NAMALWA (cell line): ENCODE measurements around the gene ECI1.
A peak's percentile ranks its signal among the peaks of the same experiment; 100 is the strongest.

Experiments used
- DNase-seq: peaks from one replicate; pipeline ENCODE4 v3.0.0-alpha.2; 2015; ENCODE audit warnings: low spot score

ECI1 gene

GRCh38 chr16:2233046-2233775 lies 18.2 kb downstream of the ECI1 start:
- DNase-seq, result no peak

- DNase-seq, result no peak
Observed at GRCh38 chr16:2232094-2232990, 19.0 kb downstream of the ECI1 start.

- no peak for DNase-seq
Observed at GRCh38 chr16:2231016-2231931, 20.1 kb downstream of the ECI1 start.

DNA sequence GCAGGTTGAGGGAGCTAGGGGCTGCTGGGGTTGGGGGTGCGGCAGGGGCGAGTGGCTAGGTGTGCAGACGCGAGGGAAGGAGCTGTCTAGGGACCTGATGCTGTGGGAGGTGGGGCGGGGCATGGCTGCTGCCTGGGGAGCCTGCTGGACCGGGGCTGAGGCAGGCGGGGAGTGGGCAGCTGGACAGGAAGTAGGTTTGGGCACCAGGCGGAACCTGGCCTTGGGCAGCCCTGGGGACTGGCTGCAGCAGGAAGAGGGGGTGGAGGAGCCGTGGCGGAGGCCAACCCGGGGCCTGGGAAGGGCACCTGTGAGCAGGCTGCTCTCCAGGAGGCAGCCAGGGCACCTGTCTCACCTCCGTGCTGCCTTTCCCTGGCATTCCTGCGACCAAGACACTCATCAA lies 21.0 kb downstream of the ECI1 start:
- DNase-seq, result no peak

GRCh38 chr16:2229632-2230250 lies 21.6 kb downstream of the ECI1 start:
- DNase-seq, result no peak

DNA sequence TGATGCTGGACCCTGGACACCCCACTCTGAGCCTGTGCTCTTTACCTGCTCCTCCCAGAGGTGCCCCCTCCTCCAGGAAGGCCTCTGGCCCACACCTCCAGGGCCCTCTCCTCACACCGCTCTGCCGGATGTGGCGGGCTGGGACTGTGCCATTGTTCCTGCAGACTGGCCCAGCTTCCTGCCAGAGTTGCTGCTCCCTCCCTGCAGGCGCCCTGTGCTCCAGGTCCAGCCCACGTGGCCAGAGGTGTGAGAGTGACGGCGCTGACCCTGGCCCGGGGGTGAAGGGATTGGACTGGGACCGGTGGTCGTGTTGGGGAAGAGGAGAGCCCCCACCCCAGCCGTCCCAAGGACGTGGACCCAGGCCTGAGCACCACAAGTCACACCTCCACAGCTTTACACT lies 22.3 kb downstream of the ECI1 start:
- DNase-seq, result no peak

DNA sequence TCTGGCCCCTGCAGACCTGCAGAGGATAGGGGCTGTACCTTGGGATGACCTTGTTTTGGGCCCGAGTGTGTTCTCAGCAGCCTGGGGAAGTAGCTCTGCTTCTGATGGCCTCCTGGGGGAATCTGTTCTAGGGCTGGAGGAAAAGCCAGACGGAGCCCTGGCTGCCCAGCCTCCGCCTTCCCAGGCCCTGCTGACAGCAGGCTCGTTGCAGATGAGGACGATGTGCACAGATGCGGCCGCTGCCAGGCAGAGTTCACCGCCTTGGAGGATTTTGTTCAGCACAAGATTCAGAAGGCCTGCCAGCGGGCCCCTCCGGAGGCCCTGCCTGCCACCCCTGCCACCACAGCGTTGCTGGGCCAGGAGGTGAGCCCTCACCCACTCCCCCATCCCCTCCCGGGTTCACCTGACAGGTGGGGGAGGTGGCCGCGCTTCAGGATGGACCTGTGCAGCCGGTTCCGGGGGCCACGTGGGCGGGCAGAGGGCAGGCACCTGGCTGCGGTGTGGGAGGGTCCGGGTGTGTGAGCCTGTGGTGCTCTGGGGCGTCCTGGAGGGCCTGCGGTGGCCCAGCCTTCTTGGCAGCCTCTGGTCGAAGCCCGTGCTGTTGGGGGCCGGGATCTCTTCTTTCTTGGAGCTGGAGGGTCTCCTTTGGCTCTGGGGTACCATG lies 23.1 kb downstream of the ECI1 start:
- no peak for DNase-seq

- no peak for DNase-seq
Observed at GRCh38 chr16:2226918-2227317, 24.5 kb downstream of the ECI1 start.

GRCh38 chr16:2226245-2226793 lies 25.1 kb downstream of the ECI1 start:
- no peak for DNase-seq

DNA sequence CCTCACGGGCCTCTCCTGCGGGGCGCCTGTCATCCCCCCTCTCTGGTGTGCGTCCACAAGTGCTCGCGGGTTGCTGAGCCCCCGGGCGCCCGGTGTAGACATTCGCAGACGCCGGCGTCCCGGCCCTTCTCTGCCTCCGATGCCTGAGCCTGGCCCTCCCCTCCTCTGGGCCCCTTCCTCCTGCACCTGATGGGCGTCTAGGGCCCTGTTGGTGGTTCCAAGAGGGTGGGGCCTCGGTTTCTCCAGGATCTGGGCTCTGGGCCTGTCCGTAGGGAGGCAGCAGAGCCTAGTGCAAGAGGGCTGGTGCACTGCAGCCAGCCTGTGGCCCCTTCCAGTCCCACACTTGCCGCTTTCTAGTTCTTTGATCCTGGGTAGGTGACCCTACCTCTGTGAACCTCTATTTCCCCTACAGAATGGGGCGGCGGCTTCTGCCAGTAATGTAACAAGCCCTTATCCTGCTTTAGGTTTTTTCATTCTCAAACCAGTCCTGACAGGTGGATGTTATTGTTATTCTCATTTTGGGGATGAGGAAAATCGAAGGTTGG lies 27.4 kb downstream of the ECI1 start:
- peak; percentile 66 for DNase-seq

GRCh38 chr16:2223221-2223941 lies 28.0 kb downstream of the ECI1 start, which contains the start of gene E4F1:
Gene E4F1, plus strand, starts transcription at chr16:2223591. Its CDS starts 23 bp downstream, at chr16:2223614.
- peak; percentile 99 for DNase-seq

- no peak for DNase-seq
Observed at GRCh38 chr16:2216330-2216729, 35.1 kb downstream of the ECI1 start.

- DNase-seq, result no peak
Observed at GRCh38 chr16:2214719-2214968, 36.7 kb downstream of the ECI1 start, which contains the start of gene PGP. Gene PGP, minus strand, starts transcription at chr16:2214840. Its CDS starts 63 bp downstream, at chr16:2214777.

- DNase-seq, result peak; percentile 41
Observed at GRCh38 chr16:2213817-2214718, 37.3 kb downstream of the ECI1 start.

GRCh38 chr16:2212362-2213324 lies 38.7 kb downstream of the ECI1 start:
- no peak for DNase-seq

DNA sequence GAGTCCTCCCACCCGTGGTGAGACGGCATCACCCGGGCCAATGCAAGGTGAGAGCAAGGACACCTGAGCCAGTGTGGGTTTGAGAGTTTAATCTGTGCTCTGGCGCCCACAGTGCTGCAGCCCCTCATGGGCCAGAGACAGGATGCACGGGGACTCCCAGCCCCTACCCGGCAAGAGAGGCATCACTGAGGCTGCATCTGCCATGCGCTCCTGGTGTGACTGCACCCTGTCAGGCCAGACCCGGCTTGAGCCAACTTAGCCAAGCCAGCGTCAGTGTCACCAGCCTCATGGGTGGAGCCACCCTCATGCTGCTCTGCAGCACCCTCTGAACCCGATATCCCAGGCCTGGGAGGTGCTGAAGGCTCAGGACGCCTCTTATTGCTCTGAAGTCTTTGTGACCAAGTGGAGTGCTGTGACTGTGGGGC lies 39.5 kb downstream of the ECI1 start:
- DNase-seq, result no peak
